GM15510 (cell line): ENCODE results near the gene GPATCH2L.

Experiments
- POLR2A ChIP-seq: IDR thresholded peaks from 3 replicates; pipeline ENCODE4 v1.6.1; 2011; ENCODE audit warnings: borderline replicate concordance; ENCODE audit not compliant: insufficient read length; ENCODE audit errors: extremely low read depth

Gene GPATCH2L

GRCh38 chr14:76151398-76152332 lies at the start of gene GPATCH2L:
Gene GPATCH2L, plus strand, starts transcription at chr14:76151922. Its CDS starts 2,442 bp downstream, at chr14:76154364.
- TF ChIP-seq POLR2A, result peak; percentile 86

- TF ChIP-seq POLR2A, result no peak
Observed at GRCh38 chr14:76104802-76105355, 46.8 kb upstream of the GPATCH2L start.

- TF ChIP-seq POLR2A, result no peak
Observed at GRCh38 chr14:76106188-76106587, 45.5 kb upstream of the GPATCH2L start.

- no peak for TF ChIP-seq POLR2A
Observed at GRCh38 chr14:76109087-76109880, 42.4 kb upstream of the GPATCH2L start.

- TF ChIP-seq POLR2A, result no peak
Observed at GRCh38 chr14:76112889-76113624, 38.7 kb upstream of the GPATCH2L start.

- TF ChIP-seq POLR2A, result no peak
Observed at GRCh38 chr14:76113691-76114090, 38.0 kb upstream of the GPATCH2L start.

GRCh38 chr14:76115010-76115422 lies 36.7 kb upstream of the GPATCH2L start:
- TF ChIP-seq POLR2A, result no peak

- TF ChIP-seq POLR2A, result no peak
Observed at GRCh38 chr14:76117789-76118484, 33.8 kb upstream of the GPATCH2L start.

GRCh38 chr14:76118594-76118993 lies 33.1 kb upstream of the GPATCH2L start:
- TF ChIP-seq POLR2A, result no peak

- TF ChIP-seq POLR2A, result no peak
Observed at GRCh38 chr14:76121089-76121748, 30.5 kb upstream of the GPATCH2L start.

- TF ChIP-seq POLR2A, result no peak
Observed at GRCh38 chr14:76123426-76124225, 28.1 kb upstream of the GPATCH2L start.

GRCh38 chr14:76125511-76125910 lies 26.2 kb upstream of the GPATCH2L start:
- no peak for TF ChIP-seq POLR2A

GRCh38 chr14:76126076-76126475 lies 25.6 kb upstream of the GPATCH2L start:
- TF ChIP-seq POLR2A, result no peak

- TF ChIP-seq POLR2A, result no peak
Observed at GRCh38 chr14:76129851-76130576, 21.7 kb upstream of the GPATCH2L start.
